Measurements from ENCODE around the gene CDK16. TPM values are rescaled to one million over a fixed set of nuclear protein-coding genes. Genes with fewer than 3 reads are reported as not detected.

CDK16 gene
- total and polyA plus RNA-seq, 2 of the 4 experiments (the other 2 are of a cell fraction): 85.3 to 106 TPM

DNA sequence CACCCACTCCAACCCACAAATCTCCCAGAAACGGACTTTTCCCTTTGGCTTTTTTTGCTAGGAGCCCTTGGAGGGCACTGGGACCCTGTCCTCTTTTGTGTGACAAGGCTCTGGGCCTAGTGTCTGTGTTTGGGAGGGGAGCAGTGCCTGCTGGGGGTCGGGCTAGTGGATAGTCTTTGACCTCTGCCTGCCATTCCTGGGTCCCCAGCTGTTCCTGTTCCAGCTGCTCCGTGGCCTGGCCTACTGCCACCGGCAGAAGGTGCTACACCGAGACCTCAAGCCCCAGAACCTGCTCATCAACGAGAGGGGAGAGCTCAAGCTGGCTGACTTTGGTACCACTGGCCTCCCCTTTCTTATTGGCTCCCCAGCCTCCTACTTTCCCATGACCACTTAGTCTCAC, 7.6 kb downstream of the CDK16 start:
- Histone ChIP-seq H4K20me1 (ENCODE audit: insufficient read depth, low read length) (peaks cover 31% of the 10 kb centered on the region), H2AK5ac (ENCODE audit: low read depth, low read length) (no peak overlapping the region), H4K8ac (ENCODE audit: low read depth in 2 of 2, low read length in 2 of 2) (no peak overlapping the region), H2AK9ac (replicated peaks; ENCODE audit: low read depth, low read length, poor library complexity) (no peak overlapping the region), H2BK20ac (ENCODE audit: low read depth, low read length) (no peak overlapping the region), H3K9ac (ENCODE audit: low read depth, low read length) (no peak overlapping the region), H3K27ac (ENCODE audit: insufficient read depth, low read length) (no peak overlapping the region), H3K4me3 (ENCODE audit: insufficient read depth, low read depth, low read length) (no peak overlapping the region), H2AFZ (replicated peaks; ENCODE audit: low read length, poor library complexity) (no peak overlapping the region), H3K27me3 (ENCODE audit: control insufficient read depth, insufficient read depth, low read length) (peaks cover 5% of the 10 kb centered on the region; the same call in 1 of the 2 replicates), H2BK15ac (ENCODE audit: low read depth, low read length) (no peak overlapping the region), H3K18ac (ENCODE audit: low read depth, low read length) (no peak overlapping the region), H3K4ac (ENCODE audit: low read depth, low read length) (no peak overlapping the region), H2BK120ac (ENCODE audit: low read depth, low read length) (no peak overlapping the region), H3K9me3 (ENCODE audit: control insufficient read depth, insufficient read depth, low read length) (no peaks in the 10 kb centered on the region), H4K91ac (ENCODE audit: insufficient read depth, low read depth, low read length) (no peak overlapping the region), H3K79me1 (ENCODE audit: low read depth in 1 of 2, low read length in 2 of 2) (peaks cover 0 to 4% of the 10 kb centered on the region in 2 experiments; a peak in 1 of 4 replicates), H3K23ac (ENCODE audit: low read depth, low read length) (no peak overlapping the region), H4K5ac (ENCODE audit: low read depth, low read length) (no peak overlapping the region), H2BK5ac (ENCODE audit: low read depth, low read length, poor library complexity, severe bottlenecking) (no peak overlapping the region), H3K4me1 (ENCODE audit: control insufficient read depth, insufficient read depth, low read length) (no peaks in the 10 kb centered on the region), H3K14ac (replicated peaks; ENCODE audit: low read depth, low read length) (no peak overlapping the region), H3K36me3 (ENCODE audit: control insufficient read depth, insufficient read depth, low read length) (peaks cover 55% of the 10 kb centered on the region), H3K9me1 (ENCODE audit: insufficient read depth, low read length) (peaks cover 4% of the 10 kb centered on the region), H3K56ac (ENCODE audit: extremely low read depth, insufficient read depth, low read length) (no peak overlapping the region), H3K4me2 (ENCODE audit: low read depth, low read length) (no peak overlapping the region)
- intact Hi-C loops (cut with micrococcal nuclease) (no loop called here), in situ Hi-C loops (cut with MboI; ENCODE audit: low sequenced_read_pairs) (no loop called here), dilution Hi-C loops (cut with HindIII; ENCODE audit: low sequenced_read_pairs, unreplicated experiment) (no loop called here)
- DNase-seq (no peak), ATAC-seq (ENCODE audit: low read depth) (no peak)
- TF ChIP-seq MXI1 (IDR thresholded peaks at IDR 0.05; ENCODE audit: borderline replicate concordance, low read depth, low read length): no peak
- TF ChIP-seq FOS (IDR thresholded peaks at IDR 0.05; ENCODE audit: low read depth, low read length): no peak
- POLR2A ChIA-PET (ENCODE audit: unreplicated experiment): no interaction called here
- WGBS, 2 experiments (ENCODE audit: extremely low coverage in 2 of 2, insufficient read length in 1 of 2): 94% methylated on average over 3 of the region's 6 CpGs; no CpG with 5 or more reads in 1 of the 2 experiments
- CTCF ChIA-PET: no interaction called here
- no TSS peak for BruUV-seq (replicated peaks)
